GM19467 (cell line): ENCODE measurements around the gene CDK14.

Experiments used
- ATAC-seq: cut with Tn5 transposase; IDR thresholded peaks from one replicate; pipeline ENCODE4 v1.9.1; 2021; ENCODE audit warnings: mild to moderate bottlenecking, moderate library complexity; ENCODE audit not compliant: unreplicated experiment

CDK14 gene

GRCh38 chr7:90677486-90678404 lies 81.6 kb downstream of the CDK14 start:
- no peak for ATAC-seq

DNA sequence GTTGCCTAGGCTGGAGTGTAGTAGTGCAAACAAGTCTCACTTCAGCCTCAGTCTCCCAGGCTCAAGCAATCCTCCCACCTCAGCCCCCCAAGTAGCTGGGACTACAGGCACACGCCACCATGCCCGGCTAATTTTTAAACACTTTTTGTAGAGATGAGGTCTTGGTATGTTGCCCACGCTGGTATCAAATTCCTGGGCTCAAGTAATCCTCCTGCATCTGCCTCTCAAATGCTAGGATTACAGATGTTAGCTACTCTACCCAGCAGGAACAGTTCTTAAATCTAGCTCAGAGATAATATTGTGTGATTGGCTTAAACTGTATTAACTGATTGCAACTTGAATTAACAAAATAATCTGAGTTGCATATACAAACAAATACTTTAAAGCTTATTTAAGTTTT lies 82.9 kb downstream of the CDK14 start:
- no peak for ATAC-seq

GRCh38 chr7:90680484-90680883 lies 84.4 kb downstream of the CDK14 start:
- ATAC-seq = no peak

DNA sequence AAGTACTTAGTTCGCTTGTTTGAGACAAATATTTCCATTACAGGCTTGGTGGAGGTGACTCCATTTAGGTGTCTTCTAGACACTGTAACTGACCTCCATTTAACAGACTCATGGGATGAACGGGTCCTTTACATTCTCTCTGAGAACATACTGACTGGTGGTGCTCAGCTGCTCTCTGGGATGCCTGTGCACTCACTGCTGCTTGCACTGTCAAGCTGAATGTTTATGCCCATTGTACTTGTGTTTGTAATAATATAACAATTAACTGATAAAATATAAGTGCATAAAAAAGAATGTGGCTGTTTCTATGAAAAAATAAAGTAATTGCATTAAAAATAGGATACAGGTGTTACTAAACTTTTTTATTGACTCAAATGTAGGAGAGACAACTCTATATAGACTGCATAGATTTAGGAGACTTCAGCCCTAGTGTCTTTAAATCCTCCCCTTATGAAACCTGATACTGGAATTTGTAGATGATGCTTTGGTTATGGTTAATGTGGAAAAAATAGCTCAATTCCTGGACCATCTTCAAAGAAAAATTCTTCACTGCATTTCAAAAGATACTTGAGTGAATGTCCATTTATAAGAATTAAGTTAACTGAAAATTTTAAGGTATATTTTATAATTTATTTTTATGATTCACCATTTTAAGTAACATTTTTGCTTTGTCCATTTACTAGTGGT lies 85.4 kb downstream of the CDK14 start:
- ATAC-seq = no peak

GRCh38 chr7:90686146-90686545 lies 90.0 kb downstream of the CDK14 start:
- no peak for ATAC-seq

- no peak for ATAC-seq
These were observed 92.7 kb downstream of the CDK14 start for GRCh38 chr7:90688810-90689209.

GRCh38 chr7:90689260-90689659 lies 93.1 kb downstream of the CDK14 start:
- ATAC-seq = no peak

- no peak for ATAC-seq
These were observed 94.2 kb downstream of the CDK14 start for GRCh38 chr7:90690159-90690858.

- no peak for ATAC-seq
These were observed 96.3 kb downstream of the CDK14 start for GRCh38 chr7:90692396-90692795.

DNA sequence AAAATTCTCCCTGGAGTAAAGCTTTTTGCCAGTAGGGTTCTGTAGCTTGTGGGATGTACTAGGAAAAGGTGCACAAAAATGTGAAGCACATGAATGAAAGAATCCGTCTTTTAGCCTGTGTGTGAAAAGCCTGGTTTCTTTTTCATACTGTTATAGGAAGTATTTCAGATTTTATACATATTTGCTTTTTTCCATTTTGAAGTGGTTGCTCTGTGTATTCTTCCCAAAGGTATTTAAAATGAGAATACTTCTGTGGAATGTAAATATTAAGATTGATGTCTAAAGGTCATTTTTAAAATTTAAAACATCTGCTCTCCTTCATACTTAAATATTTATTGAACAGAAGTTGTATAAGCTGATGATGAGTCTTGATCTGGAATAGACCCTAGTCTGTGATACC lies 96.8 kb downstream of the CDK14 start:
- no peak for ATAC-seq

- ATAC-seq = no peak
These were observed 97.8 kb downstream of the CDK14 start for GRCh38 chr7:90693939-90694338.

DNA sequence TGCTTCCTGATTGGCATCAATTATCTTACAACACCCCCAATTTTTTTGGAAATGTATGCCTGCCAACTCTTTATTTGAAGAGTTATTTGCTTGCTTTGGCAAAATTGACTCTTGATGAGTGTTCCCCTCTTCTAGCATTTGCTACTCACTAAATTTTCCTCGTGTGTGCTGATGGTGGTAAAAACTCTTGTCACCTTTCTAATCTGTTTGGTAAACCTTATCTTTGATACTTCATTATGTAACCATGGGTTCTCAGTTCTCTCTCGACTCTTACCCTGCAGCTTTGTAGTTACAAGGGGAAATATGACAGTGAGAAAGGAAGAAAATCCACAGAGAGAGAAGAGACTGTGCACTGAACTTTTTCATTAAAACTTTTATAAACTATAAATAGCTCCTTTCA lies 102.5 kb downstream of the CDK14 start:
- ATAC-seq = no peak

GRCh38 chr7:90701021-90701420 lies 104.9 kb downstream of the CDK14 start:
- no peak for ATAC-seq

DNA sequence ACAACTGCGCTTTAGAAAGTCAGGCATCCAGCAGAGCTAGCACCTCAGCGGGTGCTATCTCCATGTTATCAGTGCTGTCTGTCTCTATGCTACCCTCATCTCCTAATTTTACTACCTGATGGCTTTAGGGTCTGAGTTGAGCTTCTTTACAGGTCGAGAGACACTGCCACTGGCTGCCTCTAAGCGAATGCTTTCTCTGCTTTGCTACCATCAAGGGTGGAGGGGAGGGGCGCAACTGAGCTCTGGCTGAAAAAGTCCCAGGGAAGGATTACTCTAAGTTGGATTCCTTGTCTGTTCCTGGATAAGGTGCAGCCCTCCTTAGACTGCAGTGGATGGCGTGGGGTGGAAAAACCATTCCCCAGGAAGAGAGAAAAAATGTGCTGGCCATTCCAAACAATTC lies 105.7 kb downstream of the CDK14 start:
- no peak for ATAC-seq

DNA sequence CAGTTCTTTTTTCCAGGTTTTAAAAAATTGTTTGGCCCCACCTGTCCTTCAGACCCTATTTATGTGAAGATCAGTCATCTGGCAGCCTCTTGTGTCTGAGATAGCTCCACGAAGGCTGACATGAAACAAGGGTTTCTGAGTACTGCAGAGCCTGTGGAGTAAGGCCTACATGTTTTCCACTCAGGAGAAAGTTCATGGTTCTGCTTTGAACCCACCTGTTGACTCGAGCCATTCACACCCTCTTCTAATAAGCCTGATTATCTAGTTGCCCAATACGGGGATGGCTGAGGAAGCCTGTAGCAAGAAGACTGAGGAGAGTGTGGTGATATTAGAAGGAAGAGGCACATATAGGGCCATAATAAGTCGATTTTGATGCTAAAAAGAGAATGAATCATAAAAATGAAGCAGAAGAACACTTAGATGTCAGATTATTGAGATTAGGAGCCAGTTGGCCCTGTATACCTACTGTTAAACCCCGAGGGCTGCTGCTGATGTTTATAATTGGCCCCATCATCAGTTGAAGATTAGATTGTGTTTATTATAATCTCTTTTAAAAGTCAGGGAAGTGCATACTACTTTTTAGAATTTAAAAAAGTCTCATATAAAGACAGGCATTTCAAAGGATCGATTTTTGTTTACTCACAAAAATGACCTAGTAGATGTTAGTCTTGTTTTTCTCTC lies 109.4 kb downstream of the CDK14 start:
- no peak for ATAC-seq

DNA sequence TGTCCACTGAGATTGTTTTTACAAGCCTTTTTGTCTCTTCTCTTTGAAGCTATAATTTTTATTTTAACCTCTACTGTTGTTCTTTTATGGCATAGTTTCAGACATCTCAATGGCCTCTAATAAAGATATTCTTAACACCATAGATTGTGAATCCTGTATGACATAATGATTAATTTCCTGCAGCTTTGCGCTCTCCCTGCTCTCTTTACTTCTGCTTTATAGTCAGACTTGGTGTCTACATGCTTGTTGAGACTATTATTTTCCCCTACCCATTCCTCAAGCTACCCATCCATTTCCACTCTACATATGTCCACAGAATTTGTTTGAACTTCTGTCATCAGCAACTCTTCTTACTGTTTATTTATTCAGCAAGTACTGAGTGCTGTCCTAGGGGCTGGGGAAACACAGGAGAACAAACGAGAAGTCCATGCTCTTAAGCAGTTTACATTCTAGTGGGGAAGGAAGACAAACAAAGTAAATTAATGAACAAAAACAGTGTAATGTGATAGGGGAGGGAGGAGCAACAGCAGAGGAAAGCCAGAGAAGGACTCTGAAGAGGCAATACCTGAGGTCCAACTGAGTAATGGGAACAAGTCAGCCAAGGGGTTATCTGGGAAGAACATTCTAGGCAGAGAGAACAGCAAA lies 110.1 kb downstream of the CDK14 start:
- ATAC-seq = no peak

GRCh38 chr7:90708841-90709317 lies 112.8 kb downstream of the CDK14 start:
- ATAC-seq = peak; percentile 58

DNA sequence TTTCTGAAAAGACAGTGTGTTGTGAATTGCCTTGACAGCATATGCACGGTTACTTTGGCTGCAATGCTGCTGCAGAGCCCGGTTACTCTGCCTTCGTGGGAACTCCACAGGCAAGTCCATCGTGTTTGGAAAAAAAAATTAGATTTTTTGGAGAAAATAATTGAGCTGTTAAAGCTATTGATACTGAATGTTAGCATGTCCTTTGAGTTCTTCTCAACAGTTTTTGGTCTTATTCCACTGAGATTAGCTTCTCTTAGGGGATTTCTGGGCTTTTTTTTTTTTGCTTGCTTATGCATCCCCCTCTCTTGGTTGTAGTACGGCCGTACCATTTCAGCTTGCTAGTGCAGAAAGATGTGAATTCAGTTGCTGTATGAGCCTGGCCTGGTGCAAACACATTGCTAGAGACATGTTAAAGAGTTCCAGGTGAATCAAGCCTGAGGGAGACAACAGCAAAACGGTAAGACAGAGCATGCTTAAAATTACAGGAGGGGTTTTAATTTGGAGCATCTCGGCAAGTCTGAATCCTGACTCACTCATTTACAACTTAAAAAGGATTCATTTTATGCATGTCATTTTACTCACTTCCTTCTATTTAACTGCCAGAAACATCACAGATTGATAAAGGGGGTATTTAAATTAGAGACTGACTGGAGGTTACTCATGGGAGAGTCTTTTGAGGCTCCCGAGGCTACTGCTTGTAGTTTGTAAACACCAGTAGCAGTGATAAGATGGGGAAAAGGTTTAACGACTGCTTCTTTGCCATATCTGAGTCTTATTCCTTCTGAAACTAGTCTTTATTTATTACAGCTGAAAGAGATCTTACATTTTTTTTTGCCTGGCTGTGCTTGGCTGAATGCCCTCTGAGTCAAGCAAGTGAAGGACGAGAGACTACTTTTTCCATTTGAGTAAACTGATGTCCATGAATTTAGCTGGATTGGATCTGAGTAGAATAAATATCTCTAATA lies 113.7 kb downstream of the CDK14 start:
- ATAC-seq = peak; percentile 31

DNA sequence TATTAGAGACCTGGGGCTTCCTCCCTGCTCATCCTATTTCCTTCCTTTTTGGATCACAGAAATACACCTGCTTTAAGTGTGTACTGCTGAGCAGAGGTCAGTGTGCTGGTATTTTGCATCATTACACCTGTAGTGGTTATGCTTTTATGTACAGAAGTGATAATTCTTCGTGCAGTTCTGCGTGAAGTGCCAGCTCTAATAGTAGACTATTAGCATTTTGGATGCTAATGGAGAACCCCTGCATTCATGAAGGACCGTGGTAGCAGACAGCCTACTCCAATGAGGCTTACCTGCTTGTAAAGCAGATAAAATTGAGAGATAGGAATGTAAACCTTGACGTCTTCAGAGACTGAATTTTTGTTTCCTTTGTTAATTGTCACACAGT lies 114.3 kb downstream of the CDK14 start:
- peak; percentile 4 for ATAC-seq
